ENCODE data around the gene NHEJ1.
"Not testable (repeated sequence)": the region's sequence is repeated elsewhere in the genome, so short reads cannot be mapped to it uniquely, and the experiment has no call there.

The NHEJ1 gene, protein sequence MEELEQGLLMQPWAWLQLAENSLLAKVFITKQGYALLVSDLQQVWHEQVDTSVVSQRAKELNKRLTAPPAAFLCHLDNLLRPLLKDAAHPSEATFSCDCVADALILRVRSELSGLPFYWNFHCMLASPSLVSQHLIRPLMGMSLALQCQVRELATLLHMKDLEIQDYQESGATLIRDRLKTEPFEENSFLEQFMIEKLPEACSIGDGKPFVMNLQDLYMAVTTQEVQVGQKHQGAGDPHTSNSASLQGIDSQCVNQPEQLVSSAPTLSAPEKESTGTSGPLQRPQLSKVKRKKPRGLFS
- 6.2 to 9.4 (median 6.8) reads per million in 4 donors for total RNA-seq

DNA sequence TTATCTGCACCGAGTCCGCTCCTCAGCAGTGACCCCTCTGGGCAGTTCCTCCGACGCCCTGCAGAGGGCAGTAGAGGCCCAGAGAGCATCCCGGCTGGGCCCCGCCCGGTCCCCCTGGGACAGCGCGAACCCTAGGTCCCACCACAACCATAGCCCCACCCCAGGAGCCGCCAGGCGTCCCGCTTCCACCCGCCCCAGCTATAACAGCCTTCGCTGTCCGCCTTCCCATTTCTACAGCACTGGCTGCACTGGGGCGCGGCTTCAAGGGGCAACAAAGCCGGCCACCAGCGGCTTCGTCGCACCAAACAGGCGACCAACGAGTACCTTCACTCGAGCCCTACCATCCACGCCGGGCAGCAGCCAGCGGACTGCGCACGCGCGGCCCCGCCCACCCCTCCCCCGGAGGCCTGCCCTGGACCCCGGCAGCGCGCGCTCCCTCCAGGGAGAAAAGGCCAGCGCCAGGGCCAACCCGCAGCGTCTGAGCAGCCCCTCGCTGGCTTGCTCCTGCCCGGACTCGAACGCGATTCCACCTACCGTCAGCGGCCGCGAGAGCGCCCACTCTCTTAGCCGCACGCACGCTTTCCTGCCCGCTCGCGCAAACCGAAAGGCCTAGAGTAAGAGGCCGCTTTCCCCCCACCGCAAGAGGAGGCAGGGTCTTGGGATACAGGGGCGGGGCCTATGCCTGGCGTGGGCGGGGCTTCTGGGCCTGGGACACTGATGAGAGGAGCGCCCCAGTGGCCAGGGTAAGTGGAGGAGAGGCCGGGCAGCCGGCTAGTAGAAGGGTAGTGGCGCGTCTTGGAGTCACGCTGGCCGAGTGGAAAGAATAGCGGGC is at the start of gene NHEJ1:
Gene NHEJ1 (minus strand): TSS at position 630 of the 832 bp plus-strand sequence. CDS start 2,453 bp downstream, outside the sequence.
- DNase-seq = peak; percentile 78 to 92 (median 84)

DNA sequence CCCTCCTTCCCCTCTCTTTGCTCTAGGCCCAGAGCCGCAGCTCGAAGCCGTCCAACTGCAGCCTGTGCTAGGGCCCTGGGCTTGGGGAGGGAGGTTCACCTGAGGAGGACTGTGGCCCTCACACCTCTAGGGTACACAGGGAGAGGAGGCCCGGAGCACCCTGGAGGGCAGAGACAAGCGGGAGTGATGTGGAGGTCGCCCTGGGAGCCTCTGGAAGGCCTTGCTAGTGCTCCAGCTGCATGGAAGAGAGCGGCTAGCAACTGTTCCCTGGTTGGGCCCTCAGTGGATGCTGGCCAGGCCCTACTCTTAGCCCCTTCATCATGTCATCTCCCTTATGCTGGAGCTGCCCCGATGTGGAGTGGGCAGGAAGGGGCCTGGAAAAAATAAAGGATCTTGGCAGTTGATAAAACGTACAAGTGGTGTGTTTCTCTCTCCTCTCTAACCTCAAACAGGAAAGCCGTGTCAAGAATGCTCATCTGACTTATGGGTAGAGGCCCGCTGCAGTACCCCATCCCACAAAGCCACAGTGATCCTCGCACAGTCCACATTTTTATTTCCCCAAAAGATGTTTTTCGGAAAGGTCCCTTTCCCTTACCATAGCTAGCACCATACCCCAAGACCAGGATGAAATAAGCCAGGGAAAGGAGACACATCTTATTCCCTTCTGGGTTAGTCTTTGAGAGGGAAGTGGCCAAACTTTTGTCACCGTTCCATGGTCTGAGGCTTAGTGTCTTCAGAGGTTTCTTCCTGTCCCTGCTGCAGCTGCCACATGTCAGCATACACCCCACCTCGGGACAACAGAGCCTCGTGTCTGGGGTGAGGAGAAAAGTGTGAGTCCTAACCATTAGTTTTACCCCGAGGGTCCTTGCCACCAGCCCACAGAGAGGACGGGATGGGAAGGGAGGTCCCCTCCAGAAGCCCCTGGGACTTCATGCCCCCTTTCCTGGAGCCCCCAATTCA is 48.9 kb upstream of the NHEJ1 start:
- DNase-seq = no peak

DNA sequence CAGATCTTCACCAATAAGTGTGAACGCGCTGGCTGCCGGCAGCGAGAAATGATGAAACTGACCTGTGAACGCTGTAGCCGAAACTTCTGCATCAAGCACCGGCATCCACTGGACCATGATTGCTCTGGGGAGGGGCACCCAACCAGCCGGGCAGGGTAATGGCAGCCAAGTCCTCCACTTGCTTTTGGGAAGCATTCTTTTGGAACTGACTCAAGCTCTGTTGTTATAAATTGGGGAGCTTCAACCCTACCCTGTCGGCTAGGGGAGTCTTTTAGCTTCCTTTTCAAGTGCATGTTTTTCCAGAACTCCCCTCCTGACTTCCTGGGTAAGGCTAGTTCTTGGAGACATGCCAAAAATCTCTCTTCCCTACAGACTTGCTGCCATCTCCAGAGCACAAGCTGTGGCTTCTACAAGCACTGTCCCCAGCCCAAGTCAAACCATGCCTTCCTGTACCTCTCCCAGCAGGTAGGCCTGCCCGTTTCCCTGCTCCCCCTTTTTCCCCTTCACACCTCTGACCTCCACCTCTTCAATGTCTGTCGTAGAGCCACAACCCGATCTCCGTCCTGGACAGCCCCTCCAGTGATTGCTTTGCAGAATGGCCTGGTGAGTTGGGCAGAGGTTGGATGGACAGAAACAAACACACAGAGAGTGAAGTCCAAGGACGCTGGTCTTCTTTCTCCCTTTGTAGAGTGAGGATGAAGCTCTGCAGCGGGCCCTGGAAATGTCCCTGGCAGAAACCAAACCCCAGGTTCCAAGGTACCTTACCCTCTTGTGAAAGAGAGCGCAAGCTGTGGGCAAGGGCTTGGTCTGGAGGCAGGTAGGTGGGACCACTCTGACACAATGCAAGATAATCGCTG is 47.5 kb upstream of the NHEJ1 start:
- no peak for DNase-seq

DNA sequence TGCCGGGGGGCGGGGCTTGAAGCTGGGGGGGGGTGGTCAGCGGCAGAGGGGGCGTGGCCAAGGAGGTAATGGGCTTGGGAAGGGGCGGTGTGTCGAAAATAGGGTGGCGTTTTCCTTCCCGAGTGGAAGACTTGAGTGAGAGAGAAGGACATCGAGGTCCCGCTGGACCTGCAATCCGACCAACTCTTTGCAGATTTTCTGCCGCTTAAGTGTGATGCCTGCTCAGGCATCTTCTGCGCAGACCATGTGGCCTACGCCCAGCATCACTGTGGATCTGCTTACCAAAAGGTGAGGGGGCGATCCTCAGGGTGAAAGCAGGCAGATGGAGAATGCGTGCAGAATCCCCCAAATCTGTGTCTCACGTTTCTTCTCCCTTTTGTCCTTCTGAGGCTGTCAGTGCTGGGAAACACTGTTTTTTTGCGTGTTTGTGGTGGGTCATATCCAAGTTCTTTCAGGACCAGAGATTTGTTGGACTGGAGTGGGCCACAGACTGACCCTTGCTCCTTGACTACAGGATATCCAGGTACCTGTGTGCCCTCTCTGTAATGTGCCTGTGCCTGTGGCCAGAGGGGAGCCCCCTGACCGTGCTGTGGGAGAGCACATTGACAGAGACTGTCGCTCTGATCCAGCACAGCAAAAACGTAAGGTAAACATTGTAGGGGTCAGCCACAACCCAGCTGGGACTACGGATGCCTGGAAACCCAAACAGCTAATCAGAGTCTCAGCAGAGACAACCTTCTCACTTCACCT is 46.7 kb upstream of the NHEJ1 start:
- no peak for DNase-seq

DNA sequence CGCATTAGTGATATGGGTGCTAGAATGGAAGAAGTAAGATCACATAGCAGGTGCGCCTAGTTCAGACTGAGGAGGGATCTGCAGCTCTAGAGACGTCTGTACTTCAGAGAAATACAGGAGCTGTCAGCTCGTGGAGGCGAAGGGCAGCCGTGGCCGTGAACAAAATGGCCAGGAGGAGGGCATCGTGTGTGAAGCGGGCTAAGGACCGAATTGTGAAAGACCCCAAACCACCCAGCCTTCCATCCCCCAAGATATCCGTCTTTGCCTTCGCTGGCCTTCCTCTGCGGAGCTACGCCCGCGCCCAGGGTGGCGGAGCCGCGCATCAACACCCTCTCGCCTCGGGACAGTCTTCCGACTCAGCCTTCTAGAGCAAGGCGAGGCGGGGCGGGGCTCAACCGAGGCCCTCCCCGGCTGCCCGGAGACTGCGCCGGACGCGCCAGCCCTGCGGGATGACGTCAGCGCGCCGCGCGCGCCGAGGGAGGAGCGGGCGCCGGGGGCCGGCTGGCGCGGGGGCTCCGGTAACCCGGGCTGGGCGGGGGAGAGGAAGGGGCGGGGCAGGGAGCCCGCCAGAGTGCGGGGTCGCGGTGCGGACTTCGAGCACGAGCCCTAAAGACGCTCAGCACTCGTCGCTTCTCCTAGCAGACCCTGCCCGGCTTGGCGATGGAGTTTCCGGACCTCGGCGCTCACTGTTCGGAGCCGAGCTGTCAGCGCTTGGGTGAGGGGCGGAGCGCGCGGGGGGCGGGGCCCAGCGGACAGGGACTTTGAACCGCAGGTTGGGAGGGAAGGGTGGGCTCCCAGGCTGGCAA is 45.9 kb upstream of the NHEJ1 start, which contains the start of gene ZFAND2B:
Gene ZFAND2B (plus strand): TSS at position 455 of the 806 bp plus-strand sequence. CDS start 206 bp downstream, at position 661.
- peak; percentile 90 to 97 (median 93) for DNase-seq

DNA sequence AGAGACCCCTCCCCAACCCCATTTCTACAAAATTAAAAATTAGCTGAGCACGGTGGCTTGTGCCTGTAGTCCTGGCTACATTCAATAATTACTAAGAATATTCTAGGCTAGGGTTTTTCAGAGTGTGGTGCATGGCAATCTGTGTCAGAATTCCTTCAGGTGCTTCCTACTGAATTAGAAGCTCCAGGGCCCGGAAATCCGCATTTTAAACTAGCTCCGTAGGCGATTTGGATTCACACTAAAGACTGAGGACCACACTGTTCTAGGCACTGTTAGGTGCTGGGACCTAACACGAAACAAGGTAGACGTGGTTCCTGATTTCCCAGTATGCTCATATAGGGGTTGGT is 45.3 kb upstream of the NHEJ1 start:
- no peak for DNase-seq

DNA sequence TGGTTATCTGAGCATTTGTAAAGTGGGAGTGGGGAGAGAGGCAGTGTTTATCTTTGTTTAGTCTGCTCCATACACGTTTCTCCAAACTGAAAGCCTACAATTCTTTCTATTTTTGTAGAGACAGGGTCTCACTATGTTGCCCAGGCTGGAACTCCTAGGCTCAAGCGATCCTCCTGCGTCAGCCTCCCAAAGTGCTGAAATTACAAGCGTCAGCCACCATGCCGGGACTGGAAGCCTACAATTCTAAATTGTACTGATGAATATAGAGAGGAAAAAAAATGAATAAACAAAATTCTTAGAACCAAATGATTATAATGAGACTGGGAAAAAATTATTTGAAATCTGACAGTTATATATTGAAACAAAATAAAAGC is 44.5 kb upstream of the NHEJ1 start:
- DNase-seq = no peak

DNA sequence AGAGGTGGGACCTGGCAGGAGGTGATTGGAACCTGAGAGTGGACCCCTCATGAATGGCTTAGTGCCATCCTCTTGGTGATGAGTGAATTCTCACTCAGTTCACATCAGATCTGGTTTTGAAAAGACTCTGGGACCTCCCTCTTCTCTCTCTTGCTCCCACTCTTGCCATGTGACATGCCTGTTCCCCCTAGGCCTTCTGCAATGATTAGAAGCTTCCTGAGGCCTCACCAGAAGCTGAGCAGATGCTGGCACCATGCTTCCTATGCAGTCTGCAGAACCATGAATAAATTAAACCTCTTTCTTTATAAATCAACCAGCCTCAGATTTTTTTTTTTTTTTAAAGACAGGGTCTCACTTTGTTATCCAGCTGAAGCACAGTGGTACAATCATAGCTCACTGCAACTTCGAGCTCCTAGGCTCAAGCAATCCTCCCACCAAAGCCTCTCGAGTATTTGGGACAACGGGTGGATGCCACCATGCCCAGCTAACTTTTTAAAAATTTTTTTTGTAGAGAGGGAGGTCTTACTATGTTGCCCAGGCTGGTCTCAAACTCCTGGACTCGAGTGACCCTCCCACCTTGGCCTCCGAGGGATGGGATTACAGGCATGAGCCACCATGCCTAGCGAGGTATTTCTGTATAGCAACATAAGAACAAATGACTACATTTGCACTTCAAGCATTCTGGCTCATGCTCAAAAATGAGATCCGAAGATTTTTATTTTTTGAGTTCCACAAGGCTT is 44.0 kb upstream of the NHEJ1 start:
- DNase-seq = no peak

DNA sequence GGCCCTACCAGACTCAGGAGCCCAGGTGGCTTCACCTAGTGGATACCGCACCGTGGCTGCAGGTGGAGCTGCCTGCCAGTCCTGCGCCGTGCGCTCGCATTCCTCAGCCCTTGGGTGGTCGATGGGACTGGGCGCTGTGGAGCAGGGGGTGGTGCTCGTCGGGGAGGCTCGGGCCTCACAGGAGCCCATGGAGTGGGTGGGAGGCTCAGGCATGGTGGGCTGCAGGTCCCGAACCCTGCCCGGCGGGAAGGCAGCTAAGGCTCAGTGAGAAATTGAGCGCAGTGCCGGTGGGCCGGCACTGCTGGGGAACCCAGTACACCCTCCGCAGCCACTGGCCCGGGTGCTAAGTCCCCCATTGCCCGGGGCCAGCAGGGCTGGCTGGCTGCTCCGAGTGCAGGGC is 40.7 kb upstream of the NHEJ1 start:
- DNase-seq = not testable (repeated sequence)

DNA sequence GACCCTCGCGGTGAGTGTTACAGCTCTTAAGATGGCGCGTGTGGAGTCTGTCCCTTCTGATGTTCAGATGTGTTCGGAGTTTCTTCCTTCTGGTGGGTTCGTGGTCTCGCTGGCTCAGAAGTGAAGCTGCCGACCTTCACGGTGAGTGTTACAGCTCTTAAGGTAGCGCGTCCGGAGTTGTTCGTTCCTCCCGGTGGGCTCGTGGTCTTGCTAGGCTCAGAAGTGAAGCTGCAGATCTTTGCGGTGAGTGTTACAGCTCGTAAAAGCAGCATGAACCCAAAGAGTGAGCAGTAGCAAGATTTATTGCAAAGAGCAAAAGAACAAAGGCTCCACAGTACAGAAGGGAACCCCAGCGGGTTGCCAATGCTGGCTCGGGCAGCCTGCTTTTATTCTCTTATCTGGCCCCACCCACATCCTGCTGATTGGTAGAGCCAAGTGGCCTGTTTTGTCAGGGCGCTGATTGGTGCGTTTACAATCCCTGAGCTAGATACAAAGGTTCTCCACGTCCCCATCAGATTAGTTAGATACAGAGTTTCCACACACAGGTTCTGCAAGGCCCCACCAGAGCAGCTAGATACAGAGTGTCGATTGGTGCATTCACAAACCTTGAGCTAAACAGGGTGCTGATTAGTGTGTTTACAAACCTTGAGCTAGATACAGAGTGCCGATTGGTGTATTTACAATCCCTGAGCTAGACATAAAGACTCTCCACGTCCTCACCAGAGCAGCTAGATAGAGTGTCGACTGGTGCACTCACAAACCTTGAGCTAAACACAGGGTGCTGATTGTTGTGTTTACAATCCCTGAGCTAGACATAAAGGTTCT is 40.1 kb upstream of the NHEJ1 start:
- DNase-seq = not testable (repeated sequence)

DNA sequence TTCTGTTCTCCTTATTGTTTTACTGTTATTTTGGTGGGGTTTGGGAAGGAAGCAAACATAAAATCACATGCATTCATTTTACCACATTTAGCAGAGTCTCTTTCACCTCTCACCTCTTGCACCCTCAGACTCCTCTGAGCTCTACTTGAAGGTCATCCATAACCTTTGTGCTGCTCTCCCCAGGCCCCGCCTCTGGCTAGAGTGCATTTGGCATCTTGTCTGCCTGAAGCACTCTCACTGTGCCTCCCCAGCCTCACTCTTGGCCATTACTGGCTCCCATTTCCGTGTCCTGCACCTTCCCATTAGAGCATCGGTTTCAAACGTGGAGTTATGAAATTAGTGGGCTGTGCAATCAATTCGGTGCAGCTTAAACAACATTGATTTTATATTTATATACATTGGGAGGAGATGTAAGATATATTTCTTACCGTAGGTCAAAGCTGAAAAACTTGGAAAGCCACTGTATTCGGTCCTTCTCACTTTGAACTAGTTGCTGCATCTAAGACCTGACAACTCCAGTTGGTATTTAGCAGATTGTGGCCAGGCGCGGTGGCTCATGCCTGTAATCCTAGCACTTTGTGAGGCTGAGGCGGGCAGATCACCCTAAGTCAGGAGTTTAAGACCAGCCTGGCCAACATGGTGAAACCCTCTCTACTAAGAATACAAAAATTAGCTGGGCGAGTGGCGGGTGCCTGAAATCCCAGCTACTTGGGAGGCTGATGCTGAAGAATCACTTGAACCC is 39.0 kb upstream of the NHEJ1 start:
- DNase-seq = no peak

DNA sequence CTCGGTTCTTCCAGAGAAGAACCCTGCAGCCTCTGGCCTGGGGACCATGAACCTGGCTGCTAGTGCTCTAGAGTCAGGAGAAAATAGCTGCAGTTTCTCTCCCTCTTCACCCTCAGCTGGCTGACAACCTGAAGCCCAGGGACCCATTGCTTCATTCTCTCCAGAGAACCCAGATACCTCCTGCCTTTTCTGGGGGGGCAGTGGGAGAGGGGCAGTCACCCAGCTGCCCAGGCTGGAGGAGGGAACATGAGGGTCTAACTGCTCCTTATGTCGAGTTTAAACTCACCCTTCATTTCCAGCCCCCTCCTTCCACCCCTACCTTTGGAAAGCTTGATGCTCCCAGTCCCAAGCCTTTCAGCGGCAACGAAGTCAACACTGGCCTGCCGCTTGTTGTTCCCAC is 38.4 kb upstream of the NHEJ1 start:
- no peak for DNase-seq

DNA sequence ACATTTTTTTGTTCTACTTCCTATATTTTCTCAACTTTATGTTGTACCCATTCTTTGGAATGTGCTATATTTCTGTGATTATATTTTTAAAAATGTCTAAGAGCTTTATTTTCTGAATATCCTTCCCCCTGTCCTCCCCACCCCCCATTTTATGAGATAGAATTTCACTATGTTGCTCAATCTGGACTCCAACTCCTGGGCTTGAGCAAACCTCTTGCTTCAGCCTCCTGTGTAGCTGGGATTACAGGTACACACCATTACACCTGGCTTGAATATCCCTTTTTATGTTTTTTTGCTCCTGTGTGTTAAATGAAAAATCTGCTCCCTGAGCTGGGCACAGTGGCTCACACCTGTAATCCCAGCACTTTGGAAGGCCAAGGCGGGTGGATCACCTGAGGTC is 36.8 kb upstream of the NHEJ1 start:
- DNase-seq = no peak

DNA sequence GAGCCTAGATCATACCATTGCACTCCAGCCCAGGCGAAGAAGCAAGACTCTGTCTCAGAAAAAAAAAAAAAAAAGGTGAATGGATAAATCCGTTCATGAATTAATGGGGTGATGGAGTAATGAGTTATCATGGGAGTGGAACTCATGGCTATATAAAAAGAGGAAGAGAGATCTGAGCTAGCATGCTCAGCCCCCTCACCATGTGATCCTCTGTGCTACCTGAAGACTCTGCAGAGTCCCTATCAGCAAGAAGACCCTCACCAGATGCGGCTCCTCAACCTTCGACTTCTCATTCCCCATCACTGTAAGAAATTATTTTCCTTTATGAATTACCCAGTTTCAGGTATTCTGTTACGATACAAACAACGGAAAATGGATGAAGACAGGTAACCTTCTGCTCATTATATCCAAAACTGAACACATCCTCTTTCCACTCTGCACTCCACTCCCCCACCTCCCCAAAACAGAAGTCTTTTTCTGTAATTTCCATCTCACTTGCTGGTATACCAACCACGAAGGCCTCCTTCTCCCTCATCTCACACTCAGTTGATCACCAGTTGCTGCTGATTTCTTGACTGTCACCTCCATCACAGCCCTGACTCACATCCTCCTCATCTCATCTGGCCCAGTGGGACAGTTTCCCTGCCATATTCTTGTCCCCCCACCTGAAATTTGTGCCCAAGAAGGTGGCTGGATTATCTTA is 26.3 kb upstream of the NHEJ1 start:
- DNase-seq = no peak

DNA sequence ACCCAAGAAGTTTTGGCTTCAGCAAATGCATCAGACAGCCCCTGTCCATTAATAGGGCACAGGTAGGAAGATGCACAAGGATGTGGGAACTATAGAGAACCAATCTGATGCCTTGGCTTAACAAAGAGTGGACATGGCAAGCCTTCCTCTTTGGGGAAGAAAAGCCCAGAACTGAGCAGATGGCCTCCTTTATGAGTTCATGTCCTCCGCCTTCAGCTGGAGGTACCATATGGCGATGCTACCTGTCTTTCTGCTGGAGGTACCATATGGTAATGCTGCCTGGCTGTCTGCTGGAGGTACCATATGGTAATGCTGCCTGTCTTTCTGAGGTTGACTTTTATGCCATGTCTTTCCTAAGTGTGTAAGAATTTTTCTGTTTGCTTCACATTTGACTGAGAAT is 23.5 kb upstream of the NHEJ1 start:
- no peak for DNase-seq

DNA sequence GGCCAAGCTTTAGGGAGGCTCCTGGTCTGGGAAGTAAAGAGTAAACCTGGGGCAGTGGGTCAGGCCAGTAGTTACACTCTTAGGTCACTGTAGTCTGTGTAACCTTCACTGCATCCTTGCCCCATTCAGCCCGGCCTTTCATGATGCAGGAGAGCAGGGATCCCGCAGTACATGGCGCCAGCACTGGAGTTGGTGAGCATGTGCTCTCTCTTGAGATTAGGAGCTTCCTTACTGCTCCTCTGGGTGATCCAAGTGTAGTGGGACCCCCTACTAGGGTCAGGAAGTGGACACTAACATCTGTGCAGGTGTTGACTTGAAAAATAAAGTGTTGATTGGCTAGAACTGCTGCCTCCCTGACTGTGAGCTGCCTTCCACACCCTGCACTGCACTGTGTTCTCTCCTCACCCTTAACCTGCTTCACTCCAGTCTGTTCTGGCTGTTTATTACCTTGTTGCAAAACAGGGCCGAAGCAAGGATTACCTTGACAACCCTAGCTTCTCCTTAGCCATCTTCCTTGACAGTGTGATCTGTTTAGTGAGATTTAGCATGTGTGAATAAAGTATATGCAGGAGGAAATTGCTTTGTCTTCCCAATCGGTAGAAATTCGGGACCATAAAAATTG is 22.6 kb upstream of the NHEJ1 start:
- DNase-seq = no peak

Measured in T-helper 1 cell (primary cell).